Measurements from ENCODE around the gene KIFBP. TPM values are rescaled to one million over a fixed set of nuclear protein-coding genes. Genes with fewer than 3 reads are reported as not detected.
"Not testable (repeated sequence)": the region's sequence is repeated elsewhere in the genome, so short reads cannot be mapped to it uniquely, and the experiment has no call there.

KIFBP gene
- total RNA-seq, 1 donor from 2014 or later, result 20.6 TPM

DNA sequence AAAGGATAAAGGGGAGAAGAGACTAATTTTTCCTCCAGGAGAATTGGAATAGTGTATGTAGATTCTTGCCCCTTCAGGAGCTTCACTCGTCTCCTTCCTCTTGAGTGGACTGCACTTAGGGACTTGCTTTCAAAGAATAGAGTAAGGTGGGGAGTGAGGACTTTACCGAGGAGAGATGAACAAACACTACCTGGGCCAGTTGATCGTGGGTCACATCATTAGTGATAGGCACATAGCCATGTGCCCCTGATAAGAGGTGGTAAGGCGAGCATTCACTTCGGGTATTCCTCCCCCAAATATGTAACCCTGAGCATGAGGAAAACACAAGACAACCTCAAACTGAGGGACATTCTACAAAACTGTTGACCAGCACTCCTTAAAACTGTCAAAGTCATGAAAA is 14.6 kb upstream of the KIFBP start:
- Histone ChIP-seq H3K27me3 (ENCODE audit: low read depth) (no peaks in the 10 kb centered on the region), H3K4me3 (no peak overlapping the region), H3K36me3 (peaks cover 100% of the 10 kb centered on the region), H3K4me1 (no peaks in the 10 kb centered on the region), H3K9me3 (no peaks in the 10 kb centered on the region), H3K27ac (no peak overlapping the region)
- TF ChIP-seq CTCF (IDR thresholded peaks at IDR 0.05), result no peak
- no peak for ATAC-seq
- intact Hi-C loops (cut with DNase I), result no loop called here
- DNase-seq, result no peak

DNA sequence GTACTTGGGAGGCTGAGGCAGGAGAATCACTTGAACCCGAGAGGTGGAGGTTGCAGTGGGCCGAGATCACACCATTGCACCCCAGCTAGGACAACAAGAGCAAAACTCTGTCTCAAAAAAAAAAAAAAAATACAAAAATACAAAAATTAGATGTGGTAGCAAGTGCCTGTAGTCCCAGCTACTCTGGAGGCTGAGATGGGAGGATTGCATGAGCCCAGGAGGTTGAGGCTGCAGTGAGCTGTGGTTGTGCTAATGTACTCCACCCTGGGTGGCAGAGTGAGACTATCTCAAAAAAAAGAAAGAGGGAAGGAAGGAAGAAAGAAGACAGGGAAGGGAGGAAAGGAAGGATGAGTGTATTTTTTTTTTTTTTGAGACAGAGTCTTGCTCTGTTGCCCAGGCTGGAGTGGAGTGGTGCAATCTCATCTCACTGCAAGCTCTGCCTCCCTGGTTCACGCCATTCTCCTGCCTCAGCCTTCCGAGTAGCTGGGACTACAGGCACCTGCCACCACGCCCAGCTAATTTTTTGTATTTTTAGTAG is 12.6 kb upstream of the KIFBP start:
- ATAC-seq; H3K9me3 ChIP-seq; H3K27ac ChIP-seq; intact Hi-C loops (cut with DNase I); H3K4me3 ChIP-seq; DNase-seq; H3K4me1 ChIP-seq; H3K27me3 ChIP-seq (ENCODE audit: low read depth): not testable (repeated sequence)
- peaks cover 99% of the 10 kb centered on the region for H3K36me3 ChIP-seq

- DNase-seq; H3K27ac ChIP-seq; H3K4me1 ChIP-seq; intact Hi-C loops (cut with DNase I); H3K27me3 ChIP-seq (ENCODE audit: low read depth); H3K4me3 ChIP-seq; ATAC-seq; H3K9me3 ChIP-seq: not testable (repeated sequence)
- H3K36me3 ChIP-seq, result peaks cover 99% of the 10 kb centered on the region
Observed at GRCh38 chr10:68979738-68980137, 8.9 kb upstream of the KIFBP start.

DNA sequence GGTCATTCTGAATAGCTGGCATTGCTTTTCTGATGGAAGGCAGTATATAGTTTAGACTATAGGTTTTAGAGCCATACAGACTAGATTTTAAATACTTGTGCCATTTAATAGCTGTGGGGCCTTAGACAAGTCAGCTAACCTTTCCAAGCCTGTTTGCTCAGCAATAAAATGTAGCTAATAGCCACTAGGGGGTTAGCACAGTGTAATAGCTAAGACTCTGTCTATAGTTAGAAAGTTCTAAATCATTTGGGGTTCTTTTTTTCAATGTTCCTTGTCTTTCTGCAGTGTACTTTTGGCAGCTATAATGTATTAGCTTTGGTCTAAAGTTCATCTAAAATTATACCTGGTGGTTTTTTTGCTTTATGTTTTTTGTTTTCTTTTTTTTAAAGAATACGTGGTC is 7.5 kb upstream of the KIFBP start:
- DNase-seq (no peak), ATAC-seq (no peak)
- TF ChIP-seq CTCF (IDR thresholded peaks at IDR 0.05), result no peak
- no peak overlapping the region for H3K27ac ChIP-seq
- H3K4me1 ChIP-seq, result no peaks in the 10 kb centered on the region
- H3K27me3 ChIP-seq (ENCODE audit: low read depth), result no peaks in the 10 kb centered on the region
- intact Hi-C loops (cut with DNase I), result no loop called here
- no peaks in the 10 kb centered on the region for H3K9me3 ChIP-seq
- H3K36me3 ChIP-seq, result peaks cover 96% of the 10 kb centered on the region
- H3K4me3 ChIP-seq, result no peak overlapping the region

GRCh38 chr10:68982389-68982788 is 6.2 kb upstream of the KIFBP start:
- H3K27ac ChIP-seq, result no peak overlapping the region
- DNase-seq (no peak), ATAC-seq (no peak)
- TF ChIP-seq CTCF (IDR thresholded peaks at IDR 0.05), result no peak
- no peaks in the 10 kb centered on the region for H3K9me3 ChIP-seq
- H3K4me3 ChIP-seq, result no peak overlapping the region
- no peaks in the 10 kb centered on the region for H3K4me1 ChIP-seq
- intact Hi-C loops (cut with DNase I), result no loop called here
- H3K36me3 ChIP-seq, result peaks cover 82% of the 10 kb centered on the region
- H3K27me3 ChIP-seq (ENCODE audit: low read depth), result no peaks in the 10 kb centered on the region

GRCh38 chr10:68987611-68988010 is 992 bp upstream of the KIFBP start:
- ATAC-seq, result no peak

More at GRCh38 chr10:68987611-68988010, 992 bp upstream of the KIFBP start:
- TF ChIP-seq CTCF (IDR thresholded peaks at IDR 0.05), result no peak
- no peak for DNase-seq
- Histone ChIP-seq H3K27ac (no peak overlapping the region), H3K4me3 (no peak overlapping the region), H3K4me1 (peaks cover 36% of the 10 kb centered on the region), H3K27me3 (ENCODE audit: low read depth) (no peaks in the 10 kb centered on the region), H3K36me3 (peaks cover 31% of the 10 kb centered on the region), H3K9me3 (no peaks in the 10 kb centered on the region)
- intact Hi-C loops (cut with DNase I), result no loop called here
